ENCODE measurements around the gene KANSL1. TPM values are rescaled to one million over a fixed set of nuclear protein-coding genes. Genes with fewer than 3 reads are reported as not detected.

Gene KANSL1
- total RNA-seq, 1 experiment from 2014 or later, result 55.5 TPM

DNA sequence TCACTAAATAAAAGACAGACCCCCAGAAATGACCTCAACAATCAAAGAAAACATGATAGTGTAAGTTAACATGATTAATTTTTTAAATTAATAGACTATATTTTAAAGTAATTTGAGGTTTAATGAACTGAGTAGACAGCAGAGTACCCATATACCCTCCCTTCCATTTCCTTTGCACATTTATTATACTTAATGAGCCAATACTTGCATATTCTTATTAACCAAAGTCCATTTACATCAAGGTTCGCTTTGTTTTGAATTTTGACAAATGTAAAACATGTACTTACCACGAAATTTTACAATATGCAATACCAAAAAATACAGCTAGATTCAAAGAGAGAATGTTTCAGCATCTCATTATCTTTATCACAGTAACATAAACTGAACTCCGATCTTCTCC is 72.7 kb downstream of the KANSL1 start:
- no TSS peak for BruUV-seq (replicated peaks)
- Histone ChIP-seq H3K9me3 (ENCODE audit: control insufficient read depth, insufficient read depth, low read depth, low read length) (no peaks in the 10 kb centered on the region), H3K4me3 (ENCODE audit: low read depth in 2 of 2, low read length in 2 of 2) (no peak overlapping the region), H3K27me3 (ENCODE audit: control insufficient read depth, insufficient read depth, low read length) (no peaks in the 10 kb centered on the region), H3K4me1 (ENCODE audit: control insufficient read depth, insufficient read depth, low read length) (peaks cover 3% of the 10 kb centered on the region), H3K27ac (ENCODE audit: low read length) (no peak overlapping the region), H3K36me3 (ENCODE audit: control insufficient read depth, insufficient read depth, low read length) (no peaks in the 10 kb centered on the region)
- in situ Hi-C loops (cut with HindIII; ENCODE audit: low pct_unique_long_range_greater_than_20kb, low sequenced_read_pairs) (no loop called here), intact Hi-C loops (cut with micrococcal nuclease; ENCODE audit: unreplicated experiment) (no loop called here)
- CTCF ChIA-PET, result no interaction called here
- DNase-seq (ENCODE audit: low read depth, low spot score) (no peak), ATAC-seq (no peak)
- POLR2A ChIA-PET, result no interaction called here
- TF ChIP-seq SIN3A (IDR thresholded peaks at IDR 0.05; ENCODE audit: borderline replicate concordance, insufficient read depth, low read depth, low read length), result no peak
- TF ChIP-seq TCF7L2 (IDR thresholded peaks at IDR 0.05; ENCODE audit: low read depth, low read length), result no peak

DNA sequence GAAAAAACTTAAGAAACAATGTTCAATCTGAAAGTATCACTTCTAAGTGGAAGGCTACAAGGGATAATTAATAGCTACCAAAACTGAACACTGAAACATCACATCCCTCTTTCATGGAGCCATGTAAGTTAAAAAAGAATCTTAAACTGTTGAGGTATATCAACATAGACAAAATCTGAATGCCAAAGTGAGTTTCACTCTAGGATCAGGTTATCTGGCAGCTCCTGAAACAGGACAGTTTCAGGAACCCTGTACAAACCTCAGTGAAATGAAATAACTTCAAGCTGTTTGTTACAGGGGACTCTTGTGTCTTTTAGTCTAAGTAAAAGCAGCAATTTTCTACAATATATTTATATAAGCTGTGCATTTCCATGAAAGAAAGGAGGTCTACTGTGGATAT is 73.2 kb downstream of the KANSL1 start:
- H3K27me3 ChIP-seq (ENCODE audit: control insufficient read depth, insufficient read depth, low read length), result no peaks in the 10 kb centered on the region
- H3K27ac ChIP-seq (ENCODE audit: low read length), result no peak overlapping the region
- TF ChIP-seq, protein P1, sequence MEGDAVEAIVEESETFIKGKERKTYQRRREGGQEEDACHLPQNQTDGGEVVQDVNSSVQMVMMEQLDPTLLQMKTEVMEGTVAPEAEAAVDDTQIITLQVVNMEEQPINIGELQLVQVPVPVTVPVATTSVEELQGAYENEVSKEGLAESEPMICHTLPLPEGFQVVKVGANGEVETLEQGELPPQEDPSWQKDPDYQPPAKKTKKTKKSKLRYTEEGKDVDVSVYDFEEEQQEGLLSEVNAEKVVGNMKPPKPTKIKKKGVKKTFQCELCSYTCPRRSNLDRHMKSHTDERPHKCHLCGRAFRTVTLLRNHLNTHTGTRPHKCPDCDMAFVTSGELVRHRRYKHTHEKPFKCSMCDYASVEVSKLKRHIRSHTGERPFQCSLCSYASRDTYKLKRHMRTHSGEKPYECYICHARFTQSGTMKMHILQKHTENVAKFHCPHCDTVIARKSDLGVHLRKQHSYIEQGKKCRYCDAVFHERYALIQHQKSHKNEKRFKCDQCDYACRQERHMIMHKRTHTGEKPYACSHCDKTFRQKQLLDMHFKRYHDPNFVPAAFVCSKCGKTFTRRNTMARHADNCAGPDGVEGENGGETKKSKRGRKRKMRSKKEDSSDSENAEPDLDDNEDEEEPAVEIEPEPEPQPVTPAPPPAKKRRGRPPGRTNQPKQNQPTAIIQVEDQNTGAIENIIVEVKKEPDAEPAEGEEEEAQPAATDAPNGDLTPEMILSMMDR (IDR thresholded peaks at IDR 0.05), result no peak
- TF ChIP-seq, protein P2, sequence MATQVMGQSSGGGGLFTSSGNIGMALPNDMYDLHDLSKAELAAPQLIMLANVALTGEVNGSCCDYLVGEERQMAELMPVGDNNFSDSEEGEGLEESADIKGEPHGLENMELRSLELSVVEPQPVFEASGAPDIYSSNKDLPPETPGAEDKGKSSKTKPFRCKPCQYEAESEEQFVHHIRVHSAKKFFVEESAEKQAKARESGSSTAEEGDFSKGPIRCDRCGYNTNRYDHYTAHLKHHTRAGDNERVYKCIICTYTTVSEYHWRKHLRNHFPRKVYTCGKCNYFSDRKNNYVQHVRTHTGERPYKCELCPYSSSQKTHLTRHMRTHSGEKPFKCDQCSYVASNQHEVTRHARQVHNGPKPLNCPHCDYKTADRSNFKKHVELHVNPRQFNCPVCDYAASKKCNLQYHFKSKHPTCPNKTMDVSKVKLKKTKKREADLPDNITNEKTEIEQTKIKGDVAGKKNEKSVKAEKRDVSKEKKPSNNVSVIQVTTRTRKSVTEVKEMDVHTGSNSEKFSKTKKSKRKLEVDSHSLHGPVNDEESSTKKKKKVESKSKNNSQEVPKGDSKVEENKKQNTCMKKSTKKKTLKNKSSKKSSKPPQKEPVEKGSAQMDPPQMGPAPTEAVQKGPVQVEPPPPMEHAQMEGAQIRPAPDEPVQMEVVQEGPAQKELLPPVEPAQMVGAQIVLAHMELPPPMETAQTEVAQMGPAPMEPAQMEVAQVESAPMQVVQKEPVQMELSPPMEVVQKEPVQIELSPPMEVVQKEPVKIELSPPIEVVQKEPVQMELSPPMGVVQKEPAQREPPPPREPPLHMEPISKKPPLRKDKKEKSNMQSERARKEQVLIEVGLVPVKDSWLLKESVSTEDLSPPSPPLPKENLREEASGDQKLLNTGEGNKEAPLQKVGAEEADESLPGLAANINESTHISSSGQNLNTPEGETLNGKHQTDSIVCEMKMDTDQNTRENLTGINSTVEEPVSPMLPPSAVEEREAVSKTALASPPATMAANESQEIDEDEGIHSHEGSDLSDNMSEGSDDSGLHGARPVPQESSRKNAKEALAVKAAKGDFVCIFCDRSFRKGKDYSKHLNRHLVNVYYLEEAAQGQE (IDR thresholded peaks at IDR 0.05; ENCODE audit: insufficient read depth in 1 of 2, low read depth in 2 of 2, low read length in 1 of 2), result no peak
- TF ChIP-seq POLR2AphosphoS5 (IDR thresholded peaks at IDR 0.05; ENCODE audit: low read depth, low read length) (no peak), SIN3A (IDR thresholded peaks at IDR 0.05; ENCODE audit: borderline replicate concordance, insufficient read depth, low read depth, low read length) (no peak), TCF7L2 (IDR thresholded peaks at IDR 0.05; ENCODE audit: low read depth, low read length) (no peak)
- DNase-seq (ENCODE audit: low read depth, low spot score) (no peak), ATAC-seq (no peak)
- no peaks in the 10 kb centered on the region for H3K36me3 ChIP-seq (ENCODE audit: control insufficient read depth, insufficient read depth, low read length)
- peaks cover 3% of the 10 kb centered on the region for H3K4me1 ChIP-seq (ENCODE audit: control insufficient read depth, insufficient read depth, low read length)
- CTCF ChIA-PET, result no interaction called here
- no peak overlapping the region for H3K4me3 ChIP-seq (ENCODE audit: low read depth in 2 of 2, low read length in 2 of 2)
- POLR2A ChIA-PET, result interaction anchor here (0.9 kb wide), 1 partner anchor 40 kb away, joined by 3 read pairs; no protein-coding TSS in a partner anchor
- intact Hi-C loops (cut with micrococcal nuclease; ENCODE audit: unreplicated experiment) (no loop called here), in situ Hi-C loops (cut with HindIII; ENCODE audit: low pct_unique_long_range_greater_than_20kb, low sequenced_read_pairs) (no loop called here)
- no peaks in the 10 kb centered on the region for H3K9me3 ChIP-seq (ENCODE audit: control insufficient read depth, insufficient read depth, low read depth, low read length)
- BruUV-seq (replicated peaks), result no TSS peak

DNA sequence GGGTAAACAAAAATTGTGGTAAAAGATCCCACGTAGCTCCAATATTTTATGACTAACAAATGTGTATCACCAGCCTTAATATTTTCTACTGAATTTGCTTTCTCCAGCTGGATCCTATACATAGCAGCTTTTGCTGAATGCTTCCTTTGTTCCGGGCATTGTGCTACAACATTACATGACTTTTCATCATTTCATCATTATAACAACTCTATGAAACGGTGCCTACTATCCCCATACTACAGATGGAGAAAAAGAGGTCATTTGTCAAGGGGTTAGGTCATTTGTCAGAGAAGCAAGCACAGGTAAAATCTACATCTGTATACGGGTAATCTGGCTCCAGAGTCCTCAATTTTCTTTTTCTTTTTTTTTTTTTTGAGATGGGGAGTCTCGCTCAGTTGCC is 74.3 kb downstream of the KANSL1 start:
- peaks cover 3% of the 10 kb centered on the region for H3K4me1 ChIP-seq (ENCODE audit: control insufficient read depth, insufficient read depth, low read length)
- TF ChIP-seq TCF7L2 (IDR thresholded peaks at IDR 0.05; ENCODE audit: low read depth, low read length), result no peak
- no peak for TF ChIP-seq POLR2AphosphoS5 (IDR thresholded peaks at IDR 0.05; ENCODE audit: low read depth, low read length)
- TF ChIP-seq, protein P2 (IDR thresholded peaks at IDR 0.05; ENCODE audit: insufficient read depth in 1 of 2, low read depth in 2 of 2, low read length in 1 of 2), result no peak
- TF ChIP-seq, protein P1 (IDR thresholded peaks at IDR 0.05), result no peak
- TF ChIP-seq SIN3A (IDR thresholded peaks at IDR 0.05; ENCODE audit: borderline replicate concordance, insufficient read depth, low read depth, low read length), result no peak
- CTCF ChIA-PET, result no interaction called here
- no TSS peak for BruUV-seq (replicated peaks)
- POLR2A ChIA-PET, result interaction anchor here (0.7 kb wide), 1 partner anchor 64 kb away, joined by 7 read pairs; no protein-coding TSS in a partner anchor
- H3K9me3 ChIP-seq (ENCODE audit: control insufficient read depth, insufficient read depth, low read depth, low read length), result no peaks in the 10 kb centered on the region
- no peak overlapping the region for H3K4me3 ChIP-seq (ENCODE audit: low read depth in 2 of 2, low read length in 2 of 2)
- in situ Hi-C loops (cut with HindIII; ENCODE audit: low pct_unique_long_range_greater_than_20kb, low sequenced_read_pairs) (no loop called here), intact Hi-C loops (cut with micrococcal nuclease; ENCODE audit: unreplicated experiment) (no loop called here)
- ATAC-seq, result no peak
- H3K27ac ChIP-seq (ENCODE audit: low read length), result no peak overlapping the region
- H3K36me3 ChIP-seq (ENCODE audit: control insufficient read depth, insufficient read depth, low read length), result no peaks in the 10 kb centered on the region
- DNase-seq (ENCODE audit: low read depth, low spot score), result no peak
- H3K27me3 ChIP-seq (ENCODE audit: control insufficient read depth, insufficient read depth, low read length), result no peaks in the 10 kb centered on the region
